Ishikawa (cell line): Measurements from ENCODE around the gene IL20RB.

Experiments
- CEBPB ChIP-seq: IDR thresholded peaks from 2 replicates; pipeline ENCODE4 v1.6.1; 2012
- CREB1 ChIP-seq: IDR thresholded peaks from 2 replicates; pipeline ENCODE4 v1.6.1; 2012; ENCODE audit warnings: low read depth
- EGR1 ChIP-seq: IDR thresholded peaks from 2 replicates; pipeline ENCODE4 v1.6.1; 2012
- EP300 ChIP-seq: IDR thresholded peaks from 2 replicates; pipeline ENCODE4 v1.6.1; 2012; ENCODE audit warnings: borderline replicate concordance
- FOXM1 ChIP-seq: IDR thresholded peaks from 2 replicates; pipeline ENCODE4 v1.6.1; 2012; ENCODE audit warnings: low read depth, borderline replicate concordance
- MAX ChIP-seq: IDR thresholded peaks from 2 replicates; pipeline ENCODE4 v1.6.1; 2012
- NFIC ChIP-seq: IDR thresholded peaks from 2 replicates; pipeline ENCODE4 v1.6.1; 2012
- RAD21 ChIP-seq: IDR thresholded peaks from 2 replicates; pipeline ENCODE4 v1.6.1; 2012; ENCODE audit warnings: low read depth
- TAF1 ChIP-seq: IDR thresholded peaks from 2 replicates; pipeline ENCODE4 v1.6.1; 2012; ENCODE audit warnings: low read depth, mild to moderate bottlenecking
- TCF12 ChIP-seq: IDR thresholded peaks from 2 replicates; pipeline ENCODE4 v1.6.1; 2012; ENCODE audit warnings: low read depth
- TEAD4 ChIP-seq: IDR thresholded peaks from 2 replicates; pipeline ENCODE4 v1.6.1; 2012
- YY1 ChIP-seq: IDR thresholded peaks from 2 replicates; pipeline ENCODE4 v1.6.1; 2012; ENCODE audit warnings: low read depth
- ZBTB7A ChIP-seq: IDR thresholded peaks from 2 replicates; pipeline ENCODE4 v1.6.1; 2012; ENCODE audit warnings: low read depth
- TF ChIP-seq, protein P1 (sequence below): IDR thresholded peaks from 2 replicates; pipeline ENCODE4 v1.6.1; 2012
- TF ChIP-seq, protein P2 (sequence below): IDR thresholded peaks from 2 replicates; pipeline ENCODE4 v1.6.1; 2012; ENCODE audit warnings: low read depth, mild to moderate bottlenecking

Gene IL20RB

DNA sequence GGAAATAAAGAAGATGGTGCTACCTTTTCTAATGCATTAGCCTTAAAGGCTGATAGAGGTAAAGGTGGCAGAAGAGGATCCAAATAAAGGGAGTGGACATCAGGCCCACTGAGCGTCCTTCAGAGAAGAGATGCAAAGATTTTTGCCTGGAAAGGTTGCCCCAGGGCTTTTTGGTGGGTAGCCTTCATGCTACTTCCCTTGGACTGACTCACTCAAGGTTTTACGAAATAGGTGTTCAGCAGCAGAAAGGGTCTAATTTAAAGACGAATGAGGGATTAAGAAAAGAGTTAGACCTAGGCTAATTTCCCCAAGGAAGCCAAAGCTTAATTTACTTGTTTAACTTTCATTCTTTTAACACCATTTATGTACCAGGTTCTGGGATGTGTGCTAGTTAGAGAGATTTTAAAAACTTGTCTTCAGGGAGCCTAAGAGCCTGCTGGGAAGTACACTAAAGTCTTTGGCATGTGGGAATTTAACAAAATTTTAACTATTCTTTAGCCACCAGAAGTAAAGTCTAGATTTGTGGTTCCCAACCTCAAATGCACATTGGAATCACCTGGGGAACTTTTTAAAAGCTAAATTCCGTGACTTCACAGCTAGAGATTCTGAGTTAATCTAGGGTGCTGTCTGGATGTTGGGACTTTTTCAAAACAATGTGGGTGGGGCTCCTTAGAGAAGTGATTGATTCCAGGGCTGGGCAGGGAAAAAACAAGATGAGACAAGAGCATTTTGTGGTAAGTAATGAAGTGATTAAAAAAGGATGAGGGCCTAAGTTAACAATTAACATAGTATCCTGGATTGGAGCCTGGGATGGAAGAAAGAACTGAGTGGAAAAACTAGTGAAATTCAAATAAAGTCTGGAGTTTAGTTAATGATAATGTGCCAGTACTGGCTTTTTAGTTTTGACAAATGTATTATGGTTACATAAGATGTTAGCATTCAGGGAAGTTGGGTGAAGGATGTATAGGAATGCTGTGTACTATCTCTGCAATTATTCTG lies 3.4 kb downstream of the IL20RB start:
- no peak for TF ChIP-seq MAX
- TF ChIP-seq FOXM1 = no peak
- TF ChIP-seq ZBTB7A = no peak
- no peak for TF ChIP-seq EGR1
- no peak for TF ChIP-seq TAF1
- TF ChIP-seq EP300 = no peak
- no peak for TF ChIP-seq CEBPB
- no peak for TF ChIP-seq NFIC
- TF ChIP-seq CREB1 = no peak

DNA sequence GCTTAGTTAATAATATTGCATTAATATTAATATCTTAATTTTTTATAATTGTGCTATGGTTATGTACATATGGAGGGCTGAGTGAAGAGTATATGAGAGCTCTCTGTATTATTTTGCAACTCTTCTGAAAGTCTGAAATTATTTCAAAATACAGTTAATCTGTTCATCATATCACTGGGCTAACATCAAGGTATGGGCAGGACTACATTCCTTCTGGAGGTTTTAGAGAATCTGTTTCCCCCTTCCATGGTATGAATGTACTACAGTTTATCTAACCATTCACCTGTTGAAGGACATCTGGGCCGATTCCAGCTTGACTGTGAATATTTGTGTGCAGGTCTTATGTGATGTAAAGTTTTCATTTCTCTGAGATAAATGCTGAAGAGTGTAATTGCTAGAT lies 5.1 kb downstream of the IL20RB start:
- no peak for TF ChIP-seq RAD21
- TF ChIP-seq EP300 = no peak
- TF ChIP-seq FOXM1 = no peak
- no peak for TF ChIP-seq NFIC

GRCh38 chr3:136973352-136973751 lies 15.6 kb downstream of the IL20RB start:
- TF ChIP-seq FOXM1 = no peak
- TF ChIP-seq RAD21 = no peak
- no peak for TF ChIP-seq TCF12
- no peak for TF ChIP-seq CREB1
- TF ChIP-seq NFIC = no peak
- TF ChIP-seq TEAD4 = no peak
- no peak for TF ChIP-seq CEBPB
- no peak for TF ChIP-seq EP300

- TF ChIP-seq EP300 (no peak), ZBTB7A (no peak), TCF12 (no peak), RAD21 (no peak)
- TF ChIP-seq, protein P1, sequence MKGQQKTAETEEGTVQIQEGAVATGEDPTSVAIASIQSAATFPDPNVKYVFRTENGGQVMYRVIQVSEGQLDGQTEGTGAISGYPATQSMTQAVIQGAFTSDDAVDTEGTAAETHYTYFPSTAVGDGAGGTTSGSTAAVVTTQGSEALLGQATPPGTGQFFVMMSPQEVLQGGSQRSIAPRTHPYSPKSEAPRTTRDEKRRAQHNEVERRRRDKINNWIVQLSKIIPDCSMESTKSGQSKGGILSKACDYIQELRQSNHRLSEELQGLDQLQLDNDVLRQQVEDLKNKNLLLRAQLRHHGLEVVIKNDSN = no peak
Measured at GRCh38 chr3:136974670-136975069, 16.9 kb downstream of the IL20RB start.

GRCh38 chr3:136979204-136979603 lies 21.4 kb downstream of the IL20RB start:
- TF ChIP-seq YY1 = no peak
- TF ChIP-seq, protein P1 = no peak
- TF ChIP-seq EGR1 = no peak
- TF ChIP-seq TAF1 = no peak
- TF ChIP-seq TCF12 = no peak
- no peak for TF ChIP-seq MAX
- TF ChIP-seq NFIC = no peak
- no peak for TF ChIP-seq FOXM1
- TF ChIP-seq TEAD4 = no peak
- TF ChIP-seq RAD21 = no peak
- no peak for TF ChIP-seq ZBTB7A
- no peak for TF ChIP-seq CEBPB

- TF ChIP-seq ZBTB7A (no peak), CREB1 (no peak), CEBPB (no peak), RAD21 (no peak), TEAD4 (no peak), YY1 (no peak), EGR1 (no peak), MAX (no peak)
Measured at GRCh38 chr3:136979684-136980083, 21.9 kb downstream of the IL20RB start.

DNA sequence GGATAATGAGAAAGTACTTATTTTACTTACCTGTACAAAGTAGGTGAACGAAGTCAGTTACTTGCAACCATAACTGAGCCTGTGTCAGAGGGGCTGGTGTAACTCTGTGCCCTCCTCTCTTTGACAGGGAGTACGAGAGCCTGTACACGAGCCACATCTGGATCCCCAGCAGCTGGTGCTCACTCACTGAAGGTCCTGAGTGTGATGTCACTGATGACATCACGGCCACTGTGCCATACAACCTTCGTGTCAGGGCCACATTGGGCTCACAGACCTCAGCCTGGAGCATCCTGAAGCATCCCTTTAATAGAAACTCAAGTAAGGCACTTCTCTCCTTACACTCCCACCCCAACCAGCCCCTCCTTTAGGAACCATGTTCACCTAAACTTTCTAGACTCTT lies 24.2 kb downstream of the IL20RB start:
- TF ChIP-seq FOXM1 (no peak), TCF12 (no peak), MAX (no peak), EGR1 (no peak), YY1 (no peak), EP300 (no peak), TAF1 (no peak)

- TF ChIP-seq, protein P1 = no peak
- no peak for TF ChIP-seq NFIC
- TF ChIP-seq YY1 = no peak
- no peak for TF ChIP-seq EGR1
- no peak for TF ChIP-seq TEAD4
- TF ChIP-seq ZBTB7A = no peak
- TF ChIP-seq EP300 = no peak
- TF ChIP-seq TCF12 = no peak
- TF ChIP-seq CREB1 = no peak
- no peak for TF ChIP-seq CEBPB
- no peak for TF ChIP-seq RAD21
- TF ChIP-seq, protein P2, sequence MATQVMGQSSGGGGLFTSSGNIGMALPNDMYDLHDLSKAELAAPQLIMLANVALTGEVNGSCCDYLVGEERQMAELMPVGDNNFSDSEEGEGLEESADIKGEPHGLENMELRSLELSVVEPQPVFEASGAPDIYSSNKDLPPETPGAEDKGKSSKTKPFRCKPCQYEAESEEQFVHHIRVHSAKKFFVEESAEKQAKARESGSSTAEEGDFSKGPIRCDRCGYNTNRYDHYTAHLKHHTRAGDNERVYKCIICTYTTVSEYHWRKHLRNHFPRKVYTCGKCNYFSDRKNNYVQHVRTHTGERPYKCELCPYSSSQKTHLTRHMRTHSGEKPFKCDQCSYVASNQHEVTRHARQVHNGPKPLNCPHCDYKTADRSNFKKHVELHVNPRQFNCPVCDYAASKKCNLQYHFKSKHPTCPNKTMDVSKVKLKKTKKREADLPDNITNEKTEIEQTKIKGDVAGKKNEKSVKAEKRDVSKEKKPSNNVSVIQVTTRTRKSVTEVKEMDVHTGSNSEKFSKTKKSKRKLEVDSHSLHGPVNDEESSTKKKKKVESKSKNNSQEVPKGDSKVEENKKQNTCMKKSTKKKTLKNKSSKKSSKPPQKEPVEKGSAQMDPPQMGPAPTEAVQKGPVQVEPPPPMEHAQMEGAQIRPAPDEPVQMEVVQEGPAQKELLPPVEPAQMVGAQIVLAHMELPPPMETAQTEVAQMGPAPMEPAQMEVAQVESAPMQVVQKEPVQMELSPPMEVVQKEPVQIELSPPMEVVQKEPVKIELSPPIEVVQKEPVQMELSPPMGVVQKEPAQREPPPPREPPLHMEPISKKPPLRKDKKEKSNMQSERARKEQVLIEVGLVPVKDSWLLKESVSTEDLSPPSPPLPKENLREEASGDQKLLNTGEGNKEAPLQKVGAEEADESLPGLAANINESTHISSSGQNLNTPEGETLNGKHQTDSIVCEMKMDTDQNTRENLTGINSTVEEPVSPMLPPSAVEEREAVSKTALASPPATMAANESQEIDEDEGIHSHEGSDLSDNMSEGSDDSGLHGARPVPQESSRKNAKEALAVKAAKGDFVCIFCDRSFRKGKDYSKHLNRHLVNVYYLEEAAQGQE = no peak
- no peak for TF ChIP-seq FOXM1
Measured at GRCh38 chr3:136982520-136983138, 24.8 kb downstream of the IL20RB start.
